ENCODE results near the gene CYP11A1. TPM values are rescaled to one million over a fixed set of nuclear protein-coding genes. Genes with fewer than 3 reads are reported as not detected.

CYP11A1 gene
- total RNA-seq, 1 donor from 2014 or later: 0.27 TPM

DNA sequence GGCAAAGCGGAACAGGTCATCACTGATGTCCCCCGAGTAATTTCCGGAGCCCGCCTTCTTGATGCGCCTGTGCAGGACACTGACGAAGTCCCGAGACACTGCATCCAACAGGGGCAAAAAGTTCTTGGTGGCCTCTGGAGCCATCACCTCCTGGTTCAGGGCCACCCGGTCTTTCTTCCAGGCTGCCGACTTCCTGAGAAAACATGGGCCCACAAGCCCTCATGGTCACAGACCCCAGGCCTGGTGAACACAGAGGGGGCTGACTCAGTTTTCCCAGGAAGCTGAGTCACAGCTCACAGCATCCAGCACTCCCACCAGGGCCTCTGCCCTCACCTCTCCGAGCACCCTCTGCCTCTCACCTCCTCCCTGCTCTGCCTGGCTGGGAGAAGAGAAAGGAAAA lies 22.4 kb downstream of the CYP11A1 start:
- intact Hi-C loops (cut with micrococcal nuclease): no loop called here
- Histone ChIP-seq H3K9me3 (replicated peaks) (no peaks in the 10 kb centered on the region), H3K36me3 (no peaks in the 10 kb centered on the region), H3K4me1 (no peaks in the 10 kb centered on the region), H3K27me3 (ENCODE audit: low read depth) (peaks cover 30% of the 10 kb centered on the region), H3K4me3 (no peak overlapping the region), H3K27ac (replicated peaks) (no peak overlapping the region)
- no peak for TF ChIP-seq CTCF (IDR thresholded peaks at IDR 0.05; ENCODE audit: borderline replicate concordance)
- no peak for DNase-seq

- no peak overlapping the region for H3K27ac ChIP-seq (replicated peaks)
- no peaks in the 10 kb centered on the region for H3K4me1 ChIP-seq
- intact Hi-C loops (cut with micrococcal nuclease): no loop called here
- H3K27me3 ChIP-seq (ENCODE audit: low read depth): peaks cover 36% of the 10 kb centered on the region
- no peaks in the 10 kb centered on the region for H3K9me3 ChIP-seq (replicated peaks)
- DNase-seq: no peak
- H3K36me3 ChIP-seq: no peaks in the 10 kb centered on the region
- H3K4me3 ChIP-seq: no peak overlapping the region
- TF ChIP-seq CTCF (IDR thresholded peaks at IDR 0.05; ENCODE audit: borderline replicate concordance): no peak
Observed at GRCh38 chr15:74343797-74344127, 23.7 kb downstream of the CYP11A1 start.

GRCh38 chr15:74343127-74343796 lies 24.2 kb downstream of the CYP11A1 start:
- intact Hi-C loops (cut with micrococcal nuclease): no loop called here
- no peaks in the 10 kb centered on the region for H3K36me3 ChIP-seq
- no peak overlapping the region for H3K27ac ChIP-seq (replicated peaks)
- H3K4me3 ChIP-seq: no peak overlapping the region
- H3K9me3 ChIP-seq (replicated peaks): no peaks in the 10 kb centered on the region
- TF ChIP-seq CTCF (IDR thresholded peaks at IDR 0.05; ENCODE audit: borderline replicate concordance): no peak
- peaks cover 36% of the 10 kb centered on the region for H3K27me3 ChIP-seq (ENCODE audit: low read depth)
- no peaks in the 10 kb centered on the region for H3K4me1 ChIP-seq
- no peak for DNase-seq

DNA sequence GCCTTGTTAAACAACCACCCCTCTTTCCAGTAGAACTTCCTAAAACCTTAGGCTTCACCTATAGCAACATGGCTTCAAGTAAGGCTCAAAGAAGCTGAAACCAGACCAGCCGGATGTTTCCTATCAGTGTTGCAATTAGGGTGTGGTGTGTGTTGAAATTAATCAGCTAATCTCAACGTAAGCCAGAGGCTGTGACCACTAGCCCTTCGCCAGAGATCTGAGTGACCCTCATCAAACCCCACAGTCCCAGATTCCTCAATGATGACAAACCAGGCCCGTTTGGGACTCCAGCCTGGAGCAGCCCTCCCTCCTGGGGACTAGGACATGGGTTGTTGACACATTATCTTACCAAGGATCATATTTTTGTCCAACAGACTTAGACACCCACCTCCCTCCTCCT lies 27.3 kb downstream of the CYP11A1 start:
- TF ChIP-seq CTCF (IDR thresholded peaks at IDR 0.05; ENCODE audit: borderline replicate concordance): no peak
- H3K36me3 ChIP-seq: no peaks in the 10 kb centered on the region
- intact Hi-C loops (cut with micrococcal nuclease): no loop called here
- no peak overlapping the region for H3K4me3 ChIP-seq
- peaks cover 27% of the 10 kb centered on the region for H3K27me3 ChIP-seq (ENCODE audit: low read depth)
- no peak for DNase-seq
- H3K27ac ChIP-seq (replicated peaks): no peak overlapping the region
- H3K9me3 ChIP-seq (replicated peaks): no peaks in the 10 kb centered on the region
- H3K4me1 ChIP-seq: no peaks in the 10 kb centered on the region

DNA sequence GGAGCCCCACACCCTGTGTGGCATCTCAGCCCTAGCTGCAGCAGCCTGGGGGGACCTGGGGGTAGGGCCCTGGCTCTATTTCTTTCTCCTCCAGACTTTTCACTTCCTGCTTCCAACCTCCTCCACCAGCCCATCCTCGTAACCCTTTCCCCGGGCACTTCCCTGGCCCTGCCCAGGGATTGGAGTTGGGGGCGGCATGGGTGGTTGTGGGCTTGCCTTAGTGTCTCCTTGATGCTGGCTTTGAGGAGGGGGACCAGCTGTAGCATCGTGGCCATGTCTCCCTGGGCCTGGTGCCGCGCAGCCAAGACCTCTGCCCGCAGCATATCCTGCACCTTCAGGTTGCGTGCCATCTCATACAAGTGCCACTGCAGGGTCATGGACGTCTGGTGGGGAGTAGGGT lies 28.1 kb downstream of the CYP11A1 start:
- H3K27ac ChIP-seq (replicated peaks): no peak overlapping the region
- H3K4me1 ChIP-seq: no peaks in the 10 kb centered on the region
- intact Hi-C loops (cut with micrococcal nuclease): no loop called here
- H3K4me3 ChIP-seq: no peak overlapping the region
- H3K9me3 ChIP-seq (replicated peaks): no peaks in the 10 kb centered on the region
- DNase-seq: no peak
- H3K27me3 ChIP-seq (ENCODE audit: low read depth): peaks cover 25% of the 10 kb centered on the region
- TF ChIP-seq CTCF (IDR thresholded peaks at IDR 0.05; ENCODE audit: borderline replicate concordance): no peak
- no peaks in the 10 kb centered on the region for H3K36me3 ChIP-seq
